Fibroblast of lung (primary cell): ENCODE results near the gene SLC25A42.

Experiments
- CTCF ChIP-seq, 2 donors: IDR thresholded peaks in 1 of 2; conservative IDR thresholded peaks in 1 of 2; 1 replicate in 1 of 2; 2 replicates in 1 of 2; pipeline ENCODE4 v1.5.1; 2011 to 2012; ENCODE audit warnings: low read length in 2 of 2, control low read depth in 1 of 2, inconsistent platforms in 1 of 2, low read depth in 1 of 2, mild to moderate bottlenecking in 1 of 2
- EZH2 ChIP-seq: IDR thresholded peaks from 2 replicates; pipeline ENCODE4 v1.5.1; 2012; ENCODE audit warnings: low read length, control low read depth, mild to moderate bottlenecking; ENCODE audit errors: missing control alignments

GRCh38 chr19:19115954-19116353, 52.2 kb downstream of the SLC25A42 start:
- TF ChIP-seq CTCF (conservative IDR thresholded peaks at IDR 0.05 in 1 of 2, IDR thresholded peaks at IDR 0.05 in 1 of 2; ENCODE audit: low read depth in 1 of 2, low read length in 2 of 2) (peak; percentile 41 to 60), EZH2 (no peak)
